Cardiac fibroblast (primary cell): ENCODE results near the gene FNDC3B.
A peak's percentile ranks its signal among the peaks of the same experiment; 100 is the strongest.

Source experiments
- DNase-seq, 2 donors: peaks; one replicate each; pipeline versions ENCODE4 v3.0.0 to v3.0.0-alpha.2; 2010; ENCODE audit warnings: low read depth in 2 of 2
- H3K4me3 ChIP-seq, 2 donors: replicated peaks in 1 of 2; 1 replicate in 1 of 2; 2 replicates in 1 of 2; pipeline ENCODE4 v1.5.1; 2011; ENCODE audit warnings: low read depth in 2 of 2, low read length in 2 of 2, mild to moderate bottlenecking in 2 of 2, moderate library complexity in 1 of 2
- CTCF ChIP-seq: IDR thresholded peaks from one replicate; pipeline ENCODE4 v1.5.1; 2011; ENCODE audit warnings: low read depth, mild to moderate bottlenecking, low read length, inconsistent platforms

Gene FNDC3B

DNA sequence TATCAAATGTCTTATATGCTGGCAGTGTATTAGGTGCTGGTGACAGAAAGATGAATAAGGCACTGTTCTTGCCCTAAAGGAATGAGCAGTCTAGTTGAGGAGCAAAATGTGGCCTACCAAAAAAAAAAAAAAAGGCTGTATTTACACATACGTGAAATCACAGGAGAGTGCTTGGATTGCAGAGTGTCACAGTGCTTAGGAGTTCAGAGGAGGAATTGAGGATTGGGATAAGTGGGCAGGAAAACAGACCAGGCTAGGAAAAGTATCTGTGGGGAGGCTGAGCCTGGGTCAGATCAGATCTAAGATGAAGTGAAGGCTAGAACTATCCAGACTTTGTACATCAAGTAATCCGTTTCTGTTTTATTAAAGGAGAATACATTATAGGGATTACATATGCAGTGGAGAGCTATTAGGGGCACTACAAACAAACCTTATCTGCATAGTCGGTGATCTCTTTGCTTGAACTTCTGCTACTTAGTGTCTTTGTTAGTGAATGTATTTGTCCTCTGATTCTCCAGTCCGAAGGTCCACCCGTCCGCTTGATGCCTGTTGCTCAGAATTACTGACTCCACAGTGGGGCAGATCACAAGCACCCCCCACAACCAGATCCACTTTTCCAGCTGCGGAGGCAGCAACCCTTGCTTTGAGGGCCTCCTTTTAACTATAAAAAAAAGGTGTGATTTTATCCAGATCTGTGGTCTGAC is 80.0 kb downstream of the FNDC3B start:
- no peak overlapping the region for H3K4me3 ChIP-seq
- no peak for DNase-seq
- no peak for TF ChIP-seq CTCF

DNA sequence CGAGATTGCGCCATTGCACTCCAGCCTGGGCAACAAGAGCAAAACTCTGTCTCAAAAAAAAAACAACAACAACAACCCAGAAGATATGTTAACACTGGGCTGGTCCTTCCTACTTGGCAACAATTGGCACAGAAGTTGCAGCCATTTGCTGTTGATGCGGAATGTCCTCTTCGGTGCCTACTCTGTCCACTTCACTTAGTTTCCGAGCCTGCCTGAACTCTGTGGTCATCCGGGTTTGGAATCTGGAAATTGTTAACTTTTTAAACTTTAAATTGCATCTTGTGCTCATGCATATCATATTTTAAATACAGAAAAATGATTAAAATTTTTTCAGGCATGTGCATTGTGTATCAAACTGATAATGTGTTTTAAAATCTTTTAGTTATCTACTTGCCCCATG is 81.5 kb downstream of the FNDC3B start:
- no peak for DNase-seq
- H3K4me3 ChIP-seq, result no peak overlapping the region
- no peak for TF ChIP-seq CTCF

GRCh38 chr3:172121981-172122380 is 82.6 kb downstream of the FNDC3B start:
- TF ChIP-seq CTCF, result no peak
- H3K4me3 ChIP-seq, result no peak overlapping the region

DNA sequence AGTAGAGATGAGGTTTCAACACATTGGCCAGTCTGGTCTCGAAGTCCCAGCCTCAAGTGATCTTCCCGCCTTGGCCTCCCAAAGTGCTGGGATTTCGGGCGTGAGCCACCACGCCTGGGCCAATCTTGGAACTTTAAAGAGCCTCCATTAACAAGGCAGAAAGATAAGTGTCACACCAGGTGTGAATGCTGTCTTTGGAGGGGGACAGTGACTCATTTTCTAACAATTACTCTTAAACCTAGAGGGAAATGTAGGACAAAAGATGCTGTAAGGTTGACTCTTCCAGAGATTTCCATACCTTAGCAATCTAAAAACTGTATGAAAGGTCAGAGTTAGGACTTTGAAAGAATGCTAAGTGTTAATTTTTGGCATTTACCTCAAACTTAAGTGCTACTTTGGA is 84.9 kb downstream of the FNDC3B start:
- no peak overlapping the region for H3K4me3 ChIP-seq
- DNase-seq, result no peak
- TF ChIP-seq CTCF, result no peak

More at GRCh38 chr3:172121981-172122380, 82.6 kb downstream of the FNDC3B start:
- DNase-seq, result no peak

GRCh38 chr3:172125053-172125452 is 85.7 kb downstream of the FNDC3B start:
- no peak overlapping the region for H3K4me3 ChIP-seq
- no peak for TF ChIP-seq CTCF
- DNase-seq, result no peak

GRCh38 chr3:172125963-172126457 is 86.6 kb downstream of the FNDC3B start:
- no peak overlapping the region for H3K4me3 ChIP-seq
- TF ChIP-seq CTCF, result no peak
- peak; percentile 67 to 86 for DNase-seq

GRCh38 chr3:172126741-172127140 is 87.4 kb downstream of the FNDC3B start:
- peak in 1 of 2 donors; percentile 26 for DNase-seq
- no peak for TF ChIP-seq CTCF

More at GRCh38 chr3:172126741-172127140, 87.4 kb downstream of the FNDC3B start:
- no peak overlapping the region for H3K4me3 ChIP-seq
